Ishikawa (cell line): ENCODE measurements around the gene C21orf58.

Source experiments
- CEBPB ChIP-seq: IDR thresholded peaks from 2 replicates; pipeline ENCODE4 v1.6.1; 2012
- CREB1 ChIP-seq: IDR thresholded peaks from 2 replicates; pipeline ENCODE4 v1.6.1; 2012; ENCODE audit warnings: low read depth
- EGR1 ChIP-seq: IDR thresholded peaks from 2 replicates; pipeline ENCODE4 v1.6.1; 2012
- EP300 ChIP-seq: IDR thresholded peaks from 2 replicates; pipeline ENCODE4 v1.6.1; 2012; ENCODE audit warnings: borderline replicate concordance
- FOXM1 ChIP-seq: IDR thresholded peaks from 2 replicates; pipeline ENCODE4 v1.6.1; 2012; ENCODE audit warnings: low read depth, borderline replicate concordance
- MAX ChIP-seq: IDR thresholded peaks from 2 replicates; pipeline ENCODE4 v1.6.1; 2012
- NFIC ChIP-seq: IDR thresholded peaks from 2 replicates; pipeline ENCODE4 v1.6.1; 2012
- RAD21 ChIP-seq: IDR thresholded peaks from 2 replicates; pipeline ENCODE4 v1.6.1; 2012; ENCODE audit warnings: low read depth
- TAF1 ChIP-seq: IDR thresholded peaks from 2 replicates; pipeline ENCODE4 v1.6.1; 2012; ENCODE audit warnings: low read depth, mild to moderate bottlenecking
- TCF12 ChIP-seq: IDR thresholded peaks from 2 replicates; pipeline ENCODE4 v1.6.1; 2012; ENCODE audit warnings: low read depth
- TEAD4 ChIP-seq: IDR thresholded peaks from 2 replicates; pipeline ENCODE4 v1.6.1; 2012
- USF1 ChIP-seq: IDR thresholded peaks from 2 replicates; pipeline ENCODE4 v1.6.1; 2012
- YY1 ChIP-seq: IDR thresholded peaks from 2 replicates; pipeline ENCODE4 v1.6.1; 2012; ENCODE audit warnings: low read depth
- ZBTB7A ChIP-seq: IDR thresholded peaks from 2 replicates; pipeline ENCODE4 v1.6.1; 2012; ENCODE audit warnings: low read depth
- TF ChIP-seq, protein P1 (sequence below): IDR thresholded peaks from 2 replicates; pipeline ENCODE4 v1.6.1; 2012; ENCODE audit warnings: low read depth, mild to moderate bottlenecking

Gene C21orf58

GRCh38 chr21:46340998-46341397 lies 17.3 kb upstream of the C21orf58 start:
- TF ChIP-seq USF1 (no peak), CEBPB (no peak), TCF12 (no peak), TAF1 (no peak), EP300 (no peak), EGR1 (no peak), FOXM1 (no peak), RAD21 (no peak), MAX (no peak), NFIC (no peak), TEAD4 (no peak), CREB1 (no peak), ZBTB7A (no peak), YY1 (no peak)
- TF ChIP-seq, protein P1, sequence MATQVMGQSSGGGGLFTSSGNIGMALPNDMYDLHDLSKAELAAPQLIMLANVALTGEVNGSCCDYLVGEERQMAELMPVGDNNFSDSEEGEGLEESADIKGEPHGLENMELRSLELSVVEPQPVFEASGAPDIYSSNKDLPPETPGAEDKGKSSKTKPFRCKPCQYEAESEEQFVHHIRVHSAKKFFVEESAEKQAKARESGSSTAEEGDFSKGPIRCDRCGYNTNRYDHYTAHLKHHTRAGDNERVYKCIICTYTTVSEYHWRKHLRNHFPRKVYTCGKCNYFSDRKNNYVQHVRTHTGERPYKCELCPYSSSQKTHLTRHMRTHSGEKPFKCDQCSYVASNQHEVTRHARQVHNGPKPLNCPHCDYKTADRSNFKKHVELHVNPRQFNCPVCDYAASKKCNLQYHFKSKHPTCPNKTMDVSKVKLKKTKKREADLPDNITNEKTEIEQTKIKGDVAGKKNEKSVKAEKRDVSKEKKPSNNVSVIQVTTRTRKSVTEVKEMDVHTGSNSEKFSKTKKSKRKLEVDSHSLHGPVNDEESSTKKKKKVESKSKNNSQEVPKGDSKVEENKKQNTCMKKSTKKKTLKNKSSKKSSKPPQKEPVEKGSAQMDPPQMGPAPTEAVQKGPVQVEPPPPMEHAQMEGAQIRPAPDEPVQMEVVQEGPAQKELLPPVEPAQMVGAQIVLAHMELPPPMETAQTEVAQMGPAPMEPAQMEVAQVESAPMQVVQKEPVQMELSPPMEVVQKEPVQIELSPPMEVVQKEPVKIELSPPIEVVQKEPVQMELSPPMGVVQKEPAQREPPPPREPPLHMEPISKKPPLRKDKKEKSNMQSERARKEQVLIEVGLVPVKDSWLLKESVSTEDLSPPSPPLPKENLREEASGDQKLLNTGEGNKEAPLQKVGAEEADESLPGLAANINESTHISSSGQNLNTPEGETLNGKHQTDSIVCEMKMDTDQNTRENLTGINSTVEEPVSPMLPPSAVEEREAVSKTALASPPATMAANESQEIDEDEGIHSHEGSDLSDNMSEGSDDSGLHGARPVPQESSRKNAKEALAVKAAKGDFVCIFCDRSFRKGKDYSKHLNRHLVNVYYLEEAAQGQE = no peak

DNA sequence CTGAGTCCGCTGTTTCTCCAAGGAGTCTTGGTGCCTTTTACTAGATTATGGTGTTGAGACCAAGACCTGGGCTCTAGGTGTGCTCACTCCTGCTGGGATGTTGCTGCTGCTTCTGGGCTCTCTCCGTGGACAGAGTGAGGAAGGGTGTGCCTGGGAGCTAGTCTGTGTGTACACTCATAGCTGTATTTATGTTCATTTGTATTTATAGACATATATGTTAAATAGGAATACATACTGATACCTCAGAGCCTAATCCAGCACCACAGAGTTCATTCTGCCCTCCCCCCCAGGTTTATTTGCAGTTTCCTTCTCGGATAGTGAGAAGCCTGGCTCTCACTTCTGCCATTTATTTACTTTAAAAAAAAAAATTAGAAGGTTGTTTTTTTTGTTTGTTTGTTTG lies 12.9 kb upstream of the C21orf58 start:
- TF ChIP-seq ZBTB7A = no peak
- TF ChIP-seq CEBPB = no peak
- TF ChIP-seq, protein P1 = no peak
- no peak for TF ChIP-seq MAX
- no peak for TF ChIP-seq TCF12
- TF ChIP-seq EP300 = no peak
- TF ChIP-seq CREB1 = no peak
- no peak for TF ChIP-seq TEAD4
- no peak for TF ChIP-seq FOXM1
- TF ChIP-seq TAF1 = no peak
- TF ChIP-seq YY1 = no peak

GRCh38 chr21:46334351-46335140 lies 10.9 kb upstream of the C21orf58 start:
- TF ChIP-seq, protein P1 = no peak
- TF ChIP-seq MAX (no peak), TEAD4 (no peak), FOXM1 (no peak), USF1 (no peak), ZBTB7A (no peak), RAD21 (no peak), NFIC (no peak), EP300 (no peak), EGR1 (no peak), CEBPB (no peak), CREB1 (no peak)

DNA sequence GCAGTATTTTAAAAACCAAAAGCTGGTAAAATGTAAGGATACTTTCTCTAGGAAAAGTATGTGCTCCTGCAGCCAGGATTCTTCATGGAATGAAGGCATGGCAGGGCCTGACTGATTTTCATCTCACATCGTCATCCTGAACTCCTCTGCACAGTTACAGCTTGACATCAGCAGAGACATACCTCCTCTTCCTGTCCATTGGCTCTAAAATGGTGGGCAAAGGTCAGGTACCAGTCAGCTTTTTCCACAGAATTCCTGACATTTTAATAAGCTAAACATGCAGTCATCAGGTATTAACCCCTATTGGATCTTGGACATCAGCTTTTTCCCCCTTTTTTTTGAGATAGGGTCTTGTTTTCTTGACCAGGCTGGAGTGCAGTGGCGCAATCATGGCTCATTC lies 6.1 kb upstream of the C21orf58 start:
- TF ChIP-seq CREB1 = no peak
- TF ChIP-seq NFIC = no peak
- no peak for TF ChIP-seq TEAD4
- TF ChIP-seq, protein P1 = no peak
- TF ChIP-seq TAF1 = no peak
